ENCODE measurements around the gene MPZL1.

The MPZL1 gene

GRCh38 chr1:167746013-167746672 lies 24.4 kb downstream of the MPZL1 start:
- Histone ChIP-seq H3K9ac (ENCODE audit: low read length in 5 of 5) (no peak overlapping the region), H3K4me1 (ENCODE audit: control insufficient read depth in 5 of 5, insufficient read depth in 5 of 5, low read length in 5 of 5) (peaks cover 0 to 18% (median 6%) of the 10 kb centered on the region in 5 donors), H3K4me3 (ENCODE audit: low read depth in 1 of 5, low read length in 5 of 5) (no peak overlapping the region), H3K9me3 (ENCODE audit: control insufficient read depth in 5 of 5, low read length in 5 of 5) (no peaks in the 10 kb centered on the region), H3K27ac (ENCODE audit: low read depth, low read length) (no peak overlapping the region), H3K36me3 (ENCODE audit: control insufficient read depth in 5 of 5, insufficient read depth in 5 of 5, low read length in 5 of 5) (no peaks in the 10 kb centered on the region), H3K27me3 (ENCODE audit: control insufficient read depth in 5 of 5, insufficient read depth in 4 of 5, low read length in 5 of 5) (no peaks in the 10 kb centered on the region)

GRCh38 chr1:167746988-167747655 lies 25.3 kb downstream of the MPZL1 start:
- Histone ChIP-seq H3K9ac (ENCODE audit: low read length in 5 of 5) (no peak overlapping the region), H3K27me3 (ENCODE audit: control insufficient read depth in 5 of 5, insufficient read depth in 4 of 5, low read length in 5 of 5) (no peaks in the 10 kb centered on the region), H3K4me1 (ENCODE audit: control insufficient read depth in 5 of 5, insufficient read depth in 5 of 5, low read length in 5 of 5) (peaks cover 2 to 22% (median 7%) of the 10 kb centered on the region in 5 donors), H3K9me3 (ENCODE audit: control insufficient read depth in 5 of 5, low read length in 5 of 5) (no peaks in the 10 kb centered on the region), H3K4me3 (ENCODE audit: low read depth in 1 of 5, low read length in 5 of 5) (no peak overlapping the region), H3K27ac (ENCODE audit: low read depth, low read length) (no peak overlapping the region), H3K36me3 (ENCODE audit: control insufficient read depth in 5 of 5, insufficient read depth in 5 of 5, low read length in 5 of 5) (no peaks in the 10 kb centered on the region)

- Histone ChIP-seq H3K36me3 (ENCODE audit: control insufficient read depth in 5 of 5, insufficient read depth in 5 of 5, low read length in 5 of 5) (no peaks in the 10 kb centered on the region), H3K4me3 (ENCODE audit: low read depth in 1 of 5, low read length in 5 of 5) (no peak overlapping the region), H3K9me3 (ENCODE audit: control insufficient read depth in 5 of 5, low read length in 5 of 5) (no peaks in the 10 kb centered on the region), H3K27me3 (ENCODE audit: control insufficient read depth in 5 of 5, insufficient read depth in 4 of 5, low read length in 5 of 5) (no peaks in the 10 kb centered on the region), H3K27ac (ENCODE audit: low read depth, low read length) (peak overlapping the region; percentile 14), H3K4me1 (ENCODE audit: control insufficient read depth in 5 of 5, insufficient read depth in 5 of 5, low read length in 5 of 5) (peaks cover 5 to 31% (median 12%) of the 10 kb centered on the region in 5 donors), H3K9ac (ENCODE audit: low read length in 5 of 5) (no peak overlapping the region)
Observed at GRCh38 chr1:167747988-167748387, 26.2 kb downstream of the MPZL1 start.

- H3K27me3 ChIP-seq (ENCODE audit: control insufficient read depth in 5 of 5, insufficient read depth in 4 of 5, low read length in 5 of 5): no peaks in the 10 kb centered on the region
- H3K4me1 ChIP-seq (ENCODE audit: control insufficient read depth in 5 of 5, insufficient read depth in 5 of 5, low read length in 5 of 5): peaks cover 5 to 35% (median 18%) of the 10 kb centered on the region in 5 donors
- H3K27ac ChIP-seq (ENCODE audit: low read depth, low read length): peak overlapping the region; percentile 14
- no peak overlapping the region for H3K4me3 ChIP-seq (ENCODE audit: low read depth in 1 of 5, low read length in 5 of 5)
- no peaks in the 10 kb centered on the region for H3K36me3 ChIP-seq (ENCODE audit: control insufficient read depth in 5 of 5, insufficient read depth in 5 of 5, low read length in 5 of 5)
- no peak overlapping the region for H3K9ac ChIP-seq (ENCODE audit: low read length in 5 of 5)
- no peaks in the 10 kb centered on the region for H3K9me3 ChIP-seq (ENCODE audit: control insufficient read depth in 5 of 5, low read length in 5 of 5)
Observed at GRCh38 chr1:167748906-167749305, 27.1 kb downstream of the MPZL1 start.

GRCh38 chr1:167749741-167750140 lies 28.0 kb downstream of the MPZL1 start:
- no peak overlapping the region for H3K27ac ChIP-seq (ENCODE audit: low read depth, low read length)
- no peaks in the 10 kb centered on the region for H3K9me3 ChIP-seq (ENCODE audit: control insufficient read depth in 5 of 5, low read length in 5 of 5)
- H3K27me3 ChIP-seq (ENCODE audit: control insufficient read depth in 5 of 5, insufficient read depth in 4 of 5, low read length in 5 of 5): no peaks in the 10 kb centered on the region
- no peaks in the 10 kb centered on the region for H3K36me3 ChIP-seq (ENCODE audit: control insufficient read depth in 5 of 5, insufficient read depth in 5 of 5, low read length in 5 of 5)
- H3K9ac ChIP-seq (ENCODE audit: low read length in 5 of 5): no peak overlapping the region
- peaks cover 5 to 35% (median 18%) of the 10 kb centered on the region in 5 donors for H3K4me1 ChIP-seq (ENCODE audit: control insufficient read depth in 5 of 5, insufficient read depth in 5 of 5, low read length in 5 of 5)
- no peak overlapping the region for H3K4me3 ChIP-seq (ENCODE audit: low read depth in 1 of 5, low read length in 5 of 5)

GRCh38 chr1:167750641-167751040 lies 28.9 kb downstream of the MPZL1 start:
- H3K36me3 ChIP-seq (ENCODE audit: control insufficient read depth in 5 of 5, insufficient read depth in 5 of 5, low read length in 5 of 5): no peaks in the 10 kb centered on the region
- peaks cover 5 to 39% (median 20%) of the 10 kb centered on the region in 5 donors for H3K4me1 ChIP-seq (ENCODE audit: control insufficient read depth in 5 of 5, insufficient read depth in 5 of 5, low read length in 5 of 5)
- H3K4me3 ChIP-seq (ENCODE audit: low read depth in 1 of 5, low read length in 5 of 5): no peak overlapping the region
- H3K9ac ChIP-seq (ENCODE audit: low read length in 5 of 5): no peak overlapping the region
- no peak overlapping the region for H3K27ac ChIP-seq (ENCODE audit: low read depth, low read length)
- H3K27me3 ChIP-seq (ENCODE audit: control insufficient read depth in 5 of 5, insufficient read depth in 4 of 5, low read length in 5 of 5): no peaks in the 10 kb centered on the region
- no peaks in the 10 kb centered on the region for H3K9me3 ChIP-seq (ENCODE audit: control insufficient read depth in 5 of 5, low read length in 5 of 5)

- Histone ChIP-seq H3K4me1 (ENCODE audit: control insufficient read depth in 5 of 5, insufficient read depth in 5 of 5, low read length in 5 of 5) (peaks cover 5 to 47% (median 25%) of the 10 kb centered on the region in 5 donors), H3K9me3 (ENCODE audit: control insufficient read depth in 5 of 5, low read length in 5 of 5) (no peaks in the 10 kb centered on the region), H3K27ac (ENCODE audit: low read depth, low read length) (peak overlapping the region; percentile 86), H3K36me3 (ENCODE audit: control insufficient read depth in 5 of 5, insufficient read depth in 5 of 5, low read length in 5 of 5) (no peaks in the 10 kb centered on the region), H3K9ac (ENCODE audit: low read length in 5 of 5) (no peak overlapping the region), H3K4me3 (ENCODE audit: low read depth in 1 of 5, low read length in 5 of 5) (peak overlapping the region in 1 of 5 donors; percentile 17), H3K27me3 (ENCODE audit: control insufficient read depth in 5 of 5, insufficient read depth in 4 of 5, low read length in 5 of 5) (no peaks in the 10 kb centered on the region)
Observed at GRCh38 chr1:167751676-167752075, 29.9 kb downstream of the MPZL1 start.

- H3K4me3 ChIP-seq (ENCODE audit: low read depth in 1 of 5, low read length in 5 of 5): peak overlapping the region in 1 of 5 donors; percentile 17
- H3K27ac ChIP-seq (ENCODE audit: low read depth, low read length): peak overlapping the region; percentile 86
- H3K9ac ChIP-seq (ENCODE audit: low read length in 5 of 5): no peak overlapping the region
- H3K36me3 ChIP-seq (ENCODE audit: control insufficient read depth in 5 of 5, insufficient read depth in 5 of 5, low read length in 5 of 5): no peaks in the 10 kb centered on the region
- H3K4me1 ChIP-seq (ENCODE audit: control insufficient read depth in 5 of 5, insufficient read depth in 5 of 5, low read length in 5 of 5): peaks cover 5 to 48% (median 29%) of the 10 kb centered on the region in 5 donors
- no peaks in the 10 kb centered on the region for H3K27me3 ChIP-seq (ENCODE audit: control insufficient read depth in 5 of 5, insufficient read depth in 4 of 5, low read length in 5 of 5)
- H3K9me3 ChIP-seq (ENCODE audit: control insufficient read depth in 5 of 5, low read length in 5 of 5): no peaks in the 10 kb centered on the region
Observed at GRCh38 chr1:167752219-167752985, 30.6 kb downstream of the MPZL1 start.

- Histone ChIP-seq H3K36me3 (ENCODE audit: control insufficient read depth in 5 of 5, insufficient read depth in 5 of 5, low read length in 5 of 5) (no peaks in the 10 kb centered on the region), H3K4me1 (ENCODE audit: control insufficient read depth in 5 of 5, insufficient read depth in 5 of 5, low read length in 5 of 5) (peaks cover 8 to 51% (median 36%) of the 10 kb centered on the region in 5 donors), H3K4me3 (ENCODE audit: low read depth in 1 of 5, low read length in 5 of 5) (no peak overlapping the region), H3K27ac (ENCODE audit: low read depth, low read length) (no peak overlapping the region), H3K9me3 (ENCODE audit: control insufficient read depth in 5 of 5, low read length in 5 of 5) (no peaks in the 10 kb centered on the region), H3K9ac (ENCODE audit: low read length in 5 of 5) (peak overlapping the region in 2 of 5 donors; percentile 12 to 30), H3K27me3 (ENCODE audit: control insufficient read depth in 5 of 5, insufficient read depth in 4 of 5, low read length in 5 of 5) (no peaks in the 10 kb centered on the region)
Observed at GRCh38 chr1:167755654-167756053, 33.9 kb downstream of the MPZL1 start.

All from subcutaneous abdominal adipose tissue (tissue), 5 donors.